ENCODE data around the gene NAPB. TPM values are rescaled to one million over a fixed set of nuclear protein-coding genes. Genes with fewer than 3 reads are reported as not detected.

The NAPB gene
- polyA plus RNA-seq, 1 donor from 2014 or later = 133 TPM

GRCh38 chr20:23370274-23370673 is 51.0 kb downstream of the NAPB start:
- H2AFZ ChIP-seq (ENCODE audit: low read depth, low read length) = no peak overlapping the region
- no peak overlapping the region for H3K4me3 ChIP-seq (ENCODE audit: low read length)
- no peaks in the 10 kb centered on the region for H3K9me3 ChIP-seq (ENCODE audit: low read length)
- H3F3A ChIP-seq (ENCODE audit: insufficient read depth, low read length, poor library complexity, severe bottlenecking) = no peaks in the 10 kb centered on the region
- no peak for TF ChIP-seq TAF1 (IDR thresholded peaks at IDR 0.05; ENCODE audit: low read depth)
- TF ChIP-seq EZH2 (IDR thresholded peaks at IDR 0.05; ENCODE audit: borderline replicate concordance, insufficient read depth, low read length, poor library complexity, severe bottlenecking) = no peak
- no peak for TF ChIP-seq RAD21 (conservative IDR thresholded peaks at IDR 0.05)
- no peak for TF ChIP-seq MXI1 (conservative IDR thresholded peaks at IDR 0.05; ENCODE audit: poor library complexity, severe bottlenecking)
- TF ChIP-seq, protein P1, sequence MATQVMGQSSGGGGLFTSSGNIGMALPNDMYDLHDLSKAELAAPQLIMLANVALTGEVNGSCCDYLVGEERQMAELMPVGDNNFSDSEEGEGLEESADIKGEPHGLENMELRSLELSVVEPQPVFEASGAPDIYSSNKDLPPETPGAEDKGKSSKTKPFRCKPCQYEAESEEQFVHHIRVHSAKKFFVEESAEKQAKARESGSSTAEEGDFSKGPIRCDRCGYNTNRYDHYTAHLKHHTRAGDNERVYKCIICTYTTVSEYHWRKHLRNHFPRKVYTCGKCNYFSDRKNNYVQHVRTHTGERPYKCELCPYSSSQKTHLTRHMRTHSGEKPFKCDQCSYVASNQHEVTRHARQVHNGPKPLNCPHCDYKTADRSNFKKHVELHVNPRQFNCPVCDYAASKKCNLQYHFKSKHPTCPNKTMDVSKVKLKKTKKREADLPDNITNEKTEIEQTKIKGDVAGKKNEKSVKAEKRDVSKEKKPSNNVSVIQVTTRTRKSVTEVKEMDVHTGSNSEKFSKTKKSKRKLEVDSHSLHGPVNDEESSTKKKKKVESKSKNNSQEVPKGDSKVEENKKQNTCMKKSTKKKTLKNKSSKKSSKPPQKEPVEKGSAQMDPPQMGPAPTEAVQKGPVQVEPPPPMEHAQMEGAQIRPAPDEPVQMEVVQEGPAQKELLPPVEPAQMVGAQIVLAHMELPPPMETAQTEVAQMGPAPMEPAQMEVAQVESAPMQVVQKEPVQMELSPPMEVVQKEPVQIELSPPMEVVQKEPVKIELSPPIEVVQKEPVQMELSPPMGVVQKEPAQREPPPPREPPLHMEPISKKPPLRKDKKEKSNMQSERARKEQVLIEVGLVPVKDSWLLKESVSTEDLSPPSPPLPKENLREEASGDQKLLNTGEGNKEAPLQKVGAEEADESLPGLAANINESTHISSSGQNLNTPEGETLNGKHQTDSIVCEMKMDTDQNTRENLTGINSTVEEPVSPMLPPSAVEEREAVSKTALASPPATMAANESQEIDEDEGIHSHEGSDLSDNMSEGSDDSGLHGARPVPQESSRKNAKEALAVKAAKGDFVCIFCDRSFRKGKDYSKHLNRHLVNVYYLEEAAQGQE (IDR thresholded peaks at IDR 0.05; ENCODE audit: borderline replicate concordance) = no peak
- no peak for TF ChIP-seq EP300 (conservative IDR thresholded peaks at IDR 0.05; ENCODE audit: poor library complexity, severe bottlenecking)
- TF ChIP-seq SMC3 (conservative IDR thresholded peaks at IDR 0.05; ENCODE audit: poor library complexity) = no peak
- H4K20me1 ChIP-seq (ENCODE audit: insufficient read depth) = no peaks in the 10 kb centered on the region
- no peaks in the 10 kb centered on the region for H3K9me2 ChIP-seq (ENCODE audit: insufficient read depth, low read length)
- H3K36me3 ChIP-seq (ENCODE audit: insufficient read depth, low read length) = peaks cover 31% of the 10 kb centered on the region
- H3K4me2 ChIP-seq (ENCODE audit: low read length) = no peak overlapping the region
- H3K79me2 ChIP-seq (replicated peaks; ENCODE audit: insufficient read depth, low read length) = peaks cover 27% of the 10 kb centered on the region
- no peaks in the 10 kb centered on the region for H3K27me3 ChIP-seq (ENCODE audit: insufficient read depth, low read depth, low read length)
- no peak overlapping the region for H3K27ac ChIP-seq (ENCODE audit: low read length)
- H3K9ac ChIP-seq (ENCODE audit: low read length) = no peak overlapping the region

- no peak overlapping the region for H2AFZ ChIP-seq (ENCODE audit: low read depth, low read length)
- H4K20me1 ChIP-seq (ENCODE audit: insufficient read depth) = no peaks in the 10 kb centered on the region
- TF ChIP-seq TAF1 (IDR thresholded peaks at IDR 0.05; ENCODE audit: low read depth) (no peak), EZH2 (IDR thresholded peaks at IDR 0.05; ENCODE audit: borderline replicate concordance, insufficient read depth, low read length, poor library complexity, severe bottlenecking) (no peak), CTCF (IDR thresholded peaks at IDR 0.05; ENCODE audit: poor library complexity, severe bottlenecking) (no peak), MXI1 (conservative IDR thresholded peaks at IDR 0.05; ENCODE audit: poor library complexity, severe bottlenecking) (no peak), POLR2AphosphoS5 (IDR thresholded peaks at IDR 0.05) (no peak), SMC3 (conservative IDR thresholded peaks at IDR 0.05; ENCODE audit: poor library complexity) (no peak)
- TF ChIP-seq, protein P1 (IDR thresholded peaks at IDR 0.05; ENCODE audit: borderline replicate concordance) = no peak
- H3K27ac ChIP-seq (ENCODE audit: low read length) = no peak overlapping the region
- peaks cover 34% of the 10 kb centered on the region for H3K79me2 ChIP-seq (replicated peaks; ENCODE audit: insufficient read depth, low read length)
- no peaks in the 10 kb centered on the region for H3K9me2 ChIP-seq (ENCODE audit: insufficient read depth, low read length)
- H3K9me3 ChIP-seq (ENCODE audit: low read length) = no peaks in the 10 kb centered on the region
- H3K4me3 ChIP-seq (ENCODE audit: low read length) = no peak overlapping the region
- no peaks in the 10 kb centered on the region for H3F3A ChIP-seq (ENCODE audit: insufficient read depth, low read length, poor library complexity, severe bottlenecking)
- H3K36me3 ChIP-seq (ENCODE audit: insufficient read depth, low read length) = peaks cover 35% of the 10 kb centered on the region
- no peak overlapping the region for H3K4me2 ChIP-seq (ENCODE audit: low read length)
- no peaks in the 10 kb centered on the region for H3K27me3 ChIP-seq (ENCODE audit: insufficient read depth, low read depth, low read length)
- H3K9ac ChIP-seq (ENCODE audit: low read length) = no peak overlapping the region
Observed at GRCh38 chr20:23369072-23369823, 52.0 kb downstream of the NAPB start.

Measured in neural cell (in vitro differentiated cells).